ENCODE measurements around the gene PTPN12.
"Not testable (repeated sequence)": the region's sequence is repeated elsewhere in the genome, so short reads cannot be mapped to it uniquely, and the experiment has no call there.

The PTPN12 gene

DNA sequence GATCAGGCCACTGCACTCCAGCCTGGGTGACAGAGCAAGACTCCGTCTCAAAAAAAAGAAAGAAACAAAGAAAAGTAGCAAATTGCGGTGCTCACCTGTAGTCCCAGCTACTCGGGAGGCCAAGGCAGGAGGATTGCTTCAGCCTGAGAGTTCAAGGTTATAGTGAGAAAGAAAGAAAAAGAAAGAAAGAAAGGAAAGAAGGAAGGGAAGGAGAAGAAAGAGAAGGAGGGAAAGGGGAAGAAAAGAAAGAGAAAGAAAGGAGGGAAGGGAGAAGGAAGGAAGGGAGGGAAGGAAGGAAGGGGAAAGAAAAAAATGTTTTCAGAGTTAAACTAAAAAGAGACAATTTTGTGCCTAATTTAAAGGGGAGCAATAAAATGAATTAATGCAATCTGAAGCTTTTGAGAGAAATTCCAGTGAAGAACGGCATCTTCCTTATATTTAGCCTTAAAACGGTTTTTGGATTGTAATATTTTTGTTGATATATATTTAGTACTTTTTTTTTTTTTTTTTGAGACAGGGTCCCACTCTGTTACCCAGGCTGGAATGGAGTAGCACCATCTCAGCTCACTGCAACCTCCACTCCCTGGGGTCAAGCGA, 111.7 kb downstream of the PTPN12 start:
- no peak for TF ChIP-seq CTCF (IDR thresholded peaks at IDR 0.05; ENCODE audit: low read depth, low read length)
- DNase-seq (ENCODE audit: low read depth in 2 of 2): no peak
- H3K4me3 ChIP-seq (replicated peaks in 1 of 2; ENCODE audit: low read depth in 2 of 2, low read length in 2 of 2): no peak overlapping the region

DNA sequence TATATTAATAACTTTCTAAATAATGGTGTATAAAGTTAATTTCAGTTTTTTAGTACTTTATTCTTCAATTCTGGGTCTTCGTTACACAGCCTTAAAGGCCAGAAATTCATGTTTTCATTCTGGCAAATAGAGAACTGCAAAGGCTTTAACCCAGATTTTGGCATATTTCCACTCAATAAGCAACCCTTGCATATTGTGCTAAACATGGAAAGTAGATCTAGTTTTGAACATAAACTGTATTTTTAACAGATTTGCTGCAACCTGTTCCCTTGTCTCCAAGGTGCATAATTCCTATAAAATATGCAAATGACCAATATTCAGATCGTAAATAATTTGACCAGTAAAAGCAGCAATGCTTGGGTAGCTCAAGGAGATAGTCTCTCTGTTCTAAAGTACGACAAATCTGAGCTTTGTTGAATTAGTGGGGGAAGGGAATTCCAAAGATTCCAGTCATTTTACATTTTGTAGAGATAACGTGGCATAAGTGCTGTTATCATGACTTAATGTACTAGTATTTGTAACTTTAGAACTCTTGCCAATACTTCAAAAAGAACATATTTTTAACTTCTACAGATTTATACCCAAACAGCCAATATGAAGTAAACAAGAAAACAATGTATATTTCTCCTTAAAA, 112.7 kb downstream of the PTPN12 start:
- H3K4me3 ChIP-seq (replicated peaks in 1 of 2; ENCODE audit: low read depth in 2 of 2, low read length in 2 of 2): no peak overlapping the region
- peak; percentile 62 to 69 for DNase-seq (ENCODE audit: low read depth in 2 of 2)
- TF ChIP-seq CTCF (IDR thresholded peaks at IDR 0.05; ENCODE audit: low read depth, low read length): no peak

DNA sequence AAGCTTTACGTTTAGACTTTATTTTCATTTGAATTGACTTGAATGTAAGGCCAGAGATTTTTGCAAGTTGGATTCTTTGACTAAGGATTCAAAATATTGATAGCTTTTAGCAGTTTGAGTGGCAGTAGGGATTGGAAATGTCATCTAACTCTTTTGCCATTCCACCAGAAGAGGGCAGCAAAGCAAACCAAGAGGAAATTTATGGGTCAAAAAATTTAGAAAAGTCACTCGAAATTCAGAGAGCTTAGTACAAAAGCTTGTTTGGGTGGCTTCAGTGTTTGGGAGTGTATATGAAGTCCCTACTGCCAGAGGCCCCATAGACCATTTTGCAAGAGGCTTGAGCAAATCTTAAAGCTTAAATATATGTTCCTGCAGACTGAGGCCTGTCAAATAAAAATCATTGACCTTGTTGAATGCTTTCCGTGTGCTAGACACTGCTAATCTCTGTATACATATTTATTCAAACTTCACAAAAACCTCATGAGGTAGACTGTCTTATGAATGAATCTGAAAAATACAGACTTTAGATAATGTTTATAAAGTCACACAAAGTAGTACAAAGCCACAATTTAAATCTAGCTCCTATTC, 114.6 kb downstream of the PTPN12 start:
- peak; percentile 65 for TF ChIP-seq CTCF (IDR thresholded peaks at IDR 0.05; ENCODE audit: low read depth, low read length)
- DNase-seq (ENCODE audit: low read depth in 2 of 2): peak; percentile 60 to 62
- no peak overlapping the region for H3K4me3 ChIP-seq (replicated peaks in 1 of 2; ENCODE audit: low read depth in 2 of 2, low read length in 2 of 2)

DNA sequence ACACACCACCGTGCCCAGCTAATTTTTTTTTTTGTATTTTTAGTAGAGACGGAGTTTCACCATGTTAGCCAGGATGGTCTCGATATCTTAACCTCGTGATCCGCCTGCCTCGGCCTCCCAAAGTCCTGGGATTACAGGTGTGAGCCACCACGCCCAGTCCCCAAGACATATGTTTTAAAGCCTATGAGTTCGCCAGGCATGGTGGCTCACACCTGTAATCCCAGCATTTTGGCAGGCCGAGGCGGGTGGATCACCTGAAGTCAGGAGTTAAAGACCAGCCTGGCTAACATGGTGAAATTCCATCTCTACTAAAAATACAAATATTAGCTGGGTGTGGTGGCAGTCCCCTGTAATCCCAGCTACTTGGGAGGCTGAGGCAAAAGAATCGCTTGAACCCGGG, 115.7 kb downstream of the PTPN12 start:
- DNase-seq (ENCODE audit: low read depth in 2 of 2); H3K4me3 ChIP-seq (replicated peaks in 1 of 2; ENCODE audit: low read depth in 2 of 2, low read length in 2 of 2): not testable (repeated sequence)

GRCh38 chr7:77653572-77653971, 116.5 kb downstream of the PTPN12 start:
- no peak for DNase-seq (ENCODE audit: low read depth in 2 of 2)
- TF ChIP-seq CTCF (IDR thresholded peaks at IDR 0.05; ENCODE audit: low read depth, low read length): no peak
- H3K4me3 ChIP-seq (replicated peaks in 1 of 2; ENCODE audit: low read depth in 2 of 2, low read length in 2 of 2): no peak overlapping the region

GRCh38 chr7:77655356-77655755, 118.3 kb downstream of the PTPN12 start:
- TF ChIP-seq CTCF (IDR thresholded peaks at IDR 0.05; ENCODE audit: low read depth, low read length): no peak
- no peak for DNase-seq (ENCODE audit: low read depth in 2 of 2)
- no peak overlapping the region for H3K4me3 ChIP-seq (replicated peaks in 1 of 2; ENCODE audit: low read depth in 2 of 2, low read length in 2 of 2)

DNA sequence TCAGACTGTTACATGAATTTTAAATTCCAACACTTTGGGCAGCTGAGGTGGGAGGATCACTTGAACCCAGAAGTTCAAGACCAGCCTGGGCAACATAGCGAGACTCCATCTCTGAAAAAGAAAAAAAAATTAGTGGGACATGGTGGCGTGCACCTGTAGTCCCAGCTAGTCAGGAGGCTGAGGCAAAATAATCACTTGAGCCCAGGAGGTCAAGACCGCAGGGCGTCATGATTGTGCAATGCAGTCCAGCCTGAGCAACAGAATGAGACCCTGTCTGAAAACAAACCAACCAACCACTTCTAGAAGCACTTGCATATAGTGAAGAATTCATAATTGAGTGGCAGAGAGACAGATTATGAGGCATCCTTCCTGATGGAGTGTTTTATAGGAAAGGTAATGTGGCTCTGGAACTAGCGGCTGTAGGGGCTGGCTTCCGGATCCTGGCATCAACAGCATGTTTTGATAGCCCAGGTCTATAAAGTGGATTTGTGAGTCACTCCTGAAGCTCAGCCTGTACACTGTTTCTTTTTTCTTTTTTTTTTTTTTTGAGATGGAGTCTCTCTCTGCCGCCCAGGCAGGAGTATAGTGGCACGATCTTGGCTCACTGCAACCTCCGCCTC, 118.9 kb downstream of the PTPN12 start:
- DNase-seq (ENCODE audit: low read depth in 2 of 2): peak in 1 of 2 donors; percentile 20
- TF ChIP-seq CTCF (IDR thresholded peaks at IDR 0.05; ENCODE audit: low read depth, low read length): no peak
- H3K4me3 ChIP-seq (replicated peaks in 1 of 2; ENCODE audit: low read depth in 2 of 2, low read length in 2 of 2): no peak overlapping the region

Data from cardiac fibroblast (primary cell).